B cell (primary cell): ENCODE results near the gene ARMC9. TPM values are rescaled to one million over a fixed set of nuclear protein-coding genes. Genes with fewer than 3 reads are reported as not detected.

Experiments
- ATAC-seq: fragments of 200-7000 bp; cut with Tn5 transposase; one replicate; pipeline ENCODE4 v1.10.0; 2021; ENCODE audit warnings: low read depth, mild to moderate bottlenecking, moderate number of reproducible peaks, moderate library complexity
- CTCF ChIA-PET: fragments of 350-600 bp; sonication (Branson Sonifier 250); formaldehyde crosslinking; loops from one replicate; lab custom pipeline; 2021; ENCODE audit warnings: antibody characterized with exemption, inconsistent platforms; lab: Charles Lee
- POLR2A ChIA-PET: fragments of 350-600 bp; sonication (Branson Sonifier 250); formaldehyde crosslinking; loops from one replicate; lab custom pipeline; 2021; ENCODE audit warnings: antibody characterized with exemption; lab: Charles Lee
- DNase-seq: peaks from one replicate; pipeline ENCODE4 v3.0.0; 2013
- H2AFZ ChIP-seq: 2 replicates; pipeline ENCODE4 v1.6.1; 2012; ENCODE audit warnings: mild to moderate bottlenecking, low read depth, low read length; ENCODE audit not compliant: insufficient read depth, poor library complexity, severe bottlenecking
- H3K27ac ChIP-seq, 2 donors: 1 replicate in 1 of 2; 2 replicates in 1 of 2; pipeline ENCODE4 v1.5.1; 2012 to 2013; ENCODE audit warnings: low read length in 2 of 2, mild to moderate bottlenecking in 2 of 2, moderate library complexity in 1 of 2
- H3K27me3 ChIP-seq, 4 experiments: fragments of 200-600 bp in 1 of 4; sonication (generic) in 1 of 4; replicated peaks in 1 of 4; 1 replicate in 2 of 4; 2 replicates in 2 of 4; pipeline versions ENCODE4 v1.6.1 to v1.7.0; 2013 to 2016; ENCODE audit warnings: low read length in 3 of 4, mild to moderate bottlenecking in 2 of 4, mixed read lengths in 1 of 4, moderate library complexity in 1 of 4; ENCODE audit not compliant: insufficient read depth in 4 of 4, control insufficient read depth in 3 of 4; ENCODE audit errors: control extremely low read depth in 1 of 4
- H3K36me3 ChIP-seq, 2 experiments: replicated peaks in 1 of 2; 1 replicate in 1 of 2; 2 replicates in 1 of 2; pipeline versions ENCODE4 v1.6.1 to v1.7.1; 2013; ENCODE audit warnings: low read length in 1 of 2; ENCODE audit not compliant: insufficient read depth in 2 of 2, control insufficient read depth in 1 of 2; ENCODE audit errors: control extremely low read depth in 1 of 2, extremely low read depth in 1 of 2
- H3K4me1 ChIP-seq, 2 donors: fragments of 200-600 bp in 1 of 2; sonication (generic) in 1 of 2; 1 replicate in 1 of 2; 2 replicates in 1 of 2; pipeline versions ENCODE4 v1.5.1 to v1.6.1; 2013 to 2017; ENCODE audit warnings: low read length in 2 of 2; ENCODE audit not compliant: control insufficient read depth in 2 of 2, insufficient read depth in 2 of 2
- H3K4me2 ChIP-seq: replicated peaks from 2 replicates; pipeline ENCODE3; 2012; ENCODE audit warnings: mild to moderate bottlenecking, low read depth, low read length; ENCODE audit not compliant: poor library complexity, severe bottlenecking
- H3K4me3 ChIP-seq, 5 experiments: fragments of 200-600 bp in 1 of 5; sonication (generic) in 1 of 5; 1 replicate in 3 of 5; 2 replicates in 2 of 5; pipeline versions ENCODE4 v1.5.1 to v1.7.0; 2011 to 2016; ENCODE audit warnings: low read length in 4 of 5, mild to moderate bottlenecking in 4 of 5, low read depth in 2 of 5, control low read depth in 1 of 5, moderate library complexity in 1 of 5; ENCODE audit not compliant: insufficient read depth in 1 of 5; ENCODE audit errors: control extremely low read depth in 1 of 5, extremely low read depth in 1 of 5
- H3K79me2 ChIP-seq: fragments of 200-600 bp; sonication (generic); one replicate; pipeline ENCODE4 v1.6.0; 2016; ENCODE audit warnings: low read length; ENCODE audit not compliant: control insufficient read depth, insufficient read depth
- H3K9ac ChIP-seq: fragments of 200-600 bp; sonication (generic); 2 replicates; pipeline ENCODE4 v1.6.1; 2017; ENCODE audit warnings: mild to moderate bottlenecking, low read length, moderate library complexity
- H3K9me3 ChIP-seq, 3 donors: one replicate each; pipeline versions ENCODE4 v1.6.1 to v1.7.1; 2013; ENCODE audit warnings: low read length in 2 of 3; ENCODE audit not compliant: control insufficient read depth in 2 of 3, insufficient read depth in 1 of 3; ENCODE audit errors: control extremely low read depth in 1 of 3
- H4K20me1 ChIP-seq: 2 replicates; pipeline ENCODE4 v1.6.0; 2012; ENCODE audit warnings: mild to moderate bottlenecking, low read length; ENCODE audit not compliant: insufficient read depth, control insufficient read depth, poor library complexity, severe bottlenecking
- H3K27ac Mint-ChIP-seq: one replicate; pipeline ENCODE4 v1.8.0; 2021; ENCODE audit warnings: mixed read lengths
- H3K27me3 Mint-ChIP-seq: one replicate; pipeline ENCODE4 v1.8.0; 2021; ENCODE audit warnings: mixed read lengths
- H3K4me1 Mint-ChIP-seq: one replicate; pipeline ENCODE4 v1.8.0; 2021; ENCODE audit warnings: mixed read lengths
- H3K4me3 Mint-ChIP-seq: one replicate; pipeline ENCODE4 v1.8.0; 2021; ENCODE audit warnings: mixed read lengths
- H3K9me3 Mint-ChIP-seq: one replicate; pipeline ENCODE4 v1.8.0; 2022; ENCODE audit warnings: mixed read lengths; ENCODE audit not compliant: insufficient read depth
- EZH2 ChIP-seq: IDR thresholded peaks from 2 replicates; pipeline ENCODE4 v1.6.1; 2012; ENCODE audit warnings: borderline replicate concordance, low read depth, mild to moderate bottlenecking, moderate library complexity, low read length; ENCODE audit not compliant: insufficient read depth, poor library complexity, severe bottlenecking
- WGBS: methylation state at CpG from one replicate; pipeline ENCODE4 v1.1.5; 2013; ENCODE audit warnings: missing lambda C conversion rate; ENCODE audit not compliant: insufficient coverage; 5-methylcytosine and 5-hydroxymethylcytosine counted together
- intact Hi-C: fragments of 100-400 bp; cut with micrococcal nuclease; formaldehyde crosslinking; loops from one replicate; pipeline ENCODE4 v1.10.0; 2022
- polyA plus RNA-seq: library from polyadenylated mRNA; depleted of rRNA; stranded (reverse); fragments of >200 nt; gene quantifications from 2 replicates; pipeline ENCODE4 v1.2.3, GENCODE V29; 2012
- small RNA-seq: library from RNA; depleted of rRNA; stranded (forward); fragments of <200 nt; gene quantifications from one replicate; pipeline ENCODE3, GENCODE V24; 2012; ENCODE audit warnings: low replicate concordance, low read depth; ENCODE audit not compliant: insufficient read length
- total RNA-seq, 2 donors: library from RNA; stranded (reverse); fragments of 120-200 nt in 1 of 2; gene quantifications; 1 replicate in 1 of 2; 2 replicates in 1 of 2; pipeline versions ENCODE4 v1.2.3 to v1.2.4, GENCODE V29; 2013 to 2022
- TF ChIP-seq, protein P1 (sequence below): fragments of 200-600 bp; IDR thresholded peaks from one replicate; pipeline ENCODE4 v1.8.0; 2022; ENCODE audit warnings: antibody characterized with exemption, mild to moderate bottlenecking

Gene ARMC9
- total and polyA plus RNA-seq, 2 donors (not counting 1 experiment from before 2014, with no cell fraction given): 0.40 to 5.4 TPM

DNA sequence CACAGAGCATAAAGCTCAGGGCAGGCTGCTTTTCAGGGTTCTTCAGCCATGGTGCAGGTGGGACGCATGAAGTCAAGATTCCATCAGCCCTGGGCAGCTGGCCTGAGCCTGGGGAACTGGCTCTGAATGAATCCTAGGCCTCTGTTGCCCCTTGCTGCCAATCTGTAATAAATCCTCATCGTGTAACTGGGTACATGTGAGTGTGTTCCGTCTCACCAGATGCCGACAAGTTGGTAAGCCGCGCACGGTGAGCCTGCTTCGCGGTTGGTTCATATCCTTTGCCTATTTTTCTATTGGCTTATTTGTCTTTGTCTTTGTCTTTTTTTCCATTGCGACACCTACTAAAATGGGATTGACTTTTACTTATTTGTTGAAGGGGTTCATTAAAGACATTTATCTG lies 224.7 kb downstream of the ARMC9 start:
- no peak for DNase-seq
- H3K27me3 Mint-ChIP-seq: peaks cover 3% of the 10 kb centered on the region

More for the DNA sequence above, 224.7 kb downstream of the ARMC9 start:
- Histone ChIP-seq H4K20me1 (no peaks in the 10 kb centered on the region), H3K4me3 (no peak overlapping the region), H3K27ac (no peak overlapping the region), H3K9ac (no peak overlapping the region), H3K4me1 (no peaks in the 10 kb centered on the region), H3K27me3 (peaks cover 0 to 2% (median 0%) of the 10 kb centered on the region in 4 experiments), H3K79me2 (no peaks in the 10 kb centered on the region), H2AFZ (no peak overlapping the region), H3K4me2 (no peak overlapping the region), H3K36me3 (no peaks in the 10 kb centered on the region), H3K9me3 (no peaks in the 10 kb centered on the region)
- CTCF ChIA-PET: interaction anchor here (0.6 kb wide), 1 partner anchor 15 kb away, joined by 3 read pairs; no protein-coding TSS in a partner anchor
- no peaks in the 10 kb centered on the region for H3K4me1 Mint-ChIP-seq
- no peak overlapping the region for H3K4me3 Mint-ChIP-seq
- H3K9me3 Mint-ChIP-seq: no peaks in the 10 kb centered on the region
- H3K27ac Mint-ChIP-seq: no peak overlapping the region
- WGBS: 95% methylated on average over 9 of the region's 10 CpGs
- TF ChIP-seq, protein P1, sequence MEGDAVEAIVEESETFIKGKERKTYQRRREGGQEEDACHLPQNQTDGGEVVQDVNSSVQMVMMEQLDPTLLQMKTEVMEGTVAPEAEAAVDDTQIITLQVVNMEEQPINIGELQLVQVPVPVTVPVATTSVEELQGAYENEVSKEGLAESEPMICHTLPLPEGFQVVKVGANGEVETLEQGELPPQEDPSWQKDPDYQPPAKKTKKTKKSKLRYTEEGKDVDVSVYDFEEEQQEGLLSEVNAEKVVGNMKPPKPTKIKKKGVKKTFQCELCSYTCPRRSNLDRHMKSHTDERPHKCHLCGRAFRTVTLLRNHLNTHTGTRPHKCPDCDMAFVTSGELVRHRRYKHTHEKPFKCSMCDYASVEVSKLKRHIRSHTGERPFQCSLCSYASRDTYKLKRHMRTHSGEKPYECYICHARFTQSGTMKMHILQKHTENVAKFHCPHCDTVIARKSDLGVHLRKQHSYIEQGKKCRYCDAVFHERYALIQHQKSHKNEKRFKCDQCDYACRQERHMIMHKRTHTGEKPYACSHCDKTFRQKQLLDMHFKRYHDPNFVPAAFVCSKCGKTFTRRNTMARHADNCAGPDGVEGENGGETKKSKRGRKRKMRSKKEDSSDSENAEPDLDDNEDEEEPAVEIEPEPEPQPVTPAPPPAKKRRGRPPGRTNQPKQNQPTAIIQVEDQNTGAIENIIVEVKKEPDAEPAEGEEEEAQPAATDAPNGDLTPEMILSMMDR: no peak
- TF ChIP-seq EZH2: no peak
- intact Hi-C loops: no loop called here
- POLR2A ChIA-PET: no interaction called here
- no peak for ATAC-seq

Small RNA genes within 50 kb of the gene (small RNA-seq; reads per million reads assigned to genes)
- gene AC018738.1 (not detected), gene MIR4777 (not detected)

Other genes with a start within 250 kb of the ARMC9 start
- not detected in 2 replicates for gene SPATA3, start 202.5 kb upstream of the ARMC9 start, total RNA-seq
- not detected in 2 replicates for gene SPATA3, start 202.5 kb upstream of the ARMC9 start, polyA plus RNA-seq
- gene C2orf72, start 161.1 kb upstream of the ARMC9 start, total RNA-seq: not detected in 2 replicates
- not detected in 2 replicates for gene C2orf72, start 161.1 kb upstream of the ARMC9 start, polyA plus RNA-seq
- 45.4 and 48.2 TPM in 2 replicates for gene PSMD1, start 141.8 kb upstream of the ARMC9 start, total RNA-seq
- 15.4 and 21.5 TPM in 2 replicates for gene PSMD1, start 141.8 kb upstream of the ARMC9 start, polyA plus RNA-seq
- gene HTR2B, start 73.6 kb upstream of the ARMC9 start, total RNA-seq: not detected in 2 replicates
- not detected in 2 replicates for gene HTR2B, start 73.6 kb upstream of the ARMC9 start, polyA plus RNA-seq
- 14.1 and 14.3 TPM in 2 replicates for gene B3GNT7, start 197.1 kb downstream of the ARMC9 start, total RNA-seq
- 4.1 and 5.7 TPM in 2 replicates for gene B3GNT7, start 197.1 kb downstream of the ARMC9 start, polyA plus RNA-seq